Epithelial cell of esophagus (primary cell): ENCODE results near the gene PAXIP1.

ENCODE experiments used
- DNase-seq: peaks from one replicate; pipeline ENCODE4 v3.0.0; 2010; ENCODE audit warnings: low read depth
- H3K4me3 ChIP-seq: 2 replicates; pipeline ENCODE4 v1.5.1; 2011; ENCODE audit warnings: mild to moderate bottlenecking, low read length, control low read depth
- CTCF ChIP-seq: IDR thresholded peaks from 2 replicates; pipeline ENCODE4 v1.5.1; 2011; ENCODE audit warnings: low read depth, mild to moderate bottlenecking, low read length, control low read depth, inconsistent platforms; ENCODE audit not compliant: insufficient read depth; ENCODE audit errors: missing control alignments

PAXIP1 gene

GRCh38 chr7:154984601-154985188 is 18.2 kb downstream of the PAXIP1 start:
- H3K4me3 ChIP-seq, result no peak overlapping the region
- DNase-seq, result no peak
- TF ChIP-seq CTCF, result no peak

GRCh38 chr7:154978017-154978416 is 24.9 kb downstream of the PAXIP1 start:
- no peak for TF ChIP-seq CTCF
- H3K4me3 ChIP-seq, result no peak overlapping the region
- no peak for DNase-seq

- no peak for TF ChIP-seq CTCF
- no peak for DNase-seq
- H3K4me3 ChIP-seq, result no peak overlapping the region
Observed at GRCh38 chr7:154977250-154977649, 25.7 kb downstream of the PAXIP1 start.

GRCh38 chr7:154976844-154977243 is 26.1 kb downstream of the PAXIP1 start:
- no peak for DNase-seq

GRCh38 chr7:154975984-154976383 is 26.9 kb downstream of the PAXIP1 start:
- H3K4me3 ChIP-seq, result no peak overlapping the region
- TF ChIP-seq CTCF, result no peak
- DNase-seq, result no peak

More at GRCh38 chr7:154976844-154977243, 26.1 kb downstream of the PAXIP1 start:
- no peak for TF ChIP-seq CTCF
- H3K4me3 ChIP-seq, result no peak overlapping the region

- TF ChIP-seq CTCF, result no peak
- H3K4me3 ChIP-seq, result no peak overlapping the region
- no peak for DNase-seq
Observed at GRCh38 chr7:154973381-154973780, 29.5 kb downstream of the PAXIP1 start.

GRCh38 chr7:154968336-154969001 is 34.5 kb downstream of the PAXIP1 start:
- no peak overlapping the region for H3K4me3 ChIP-seq
- TF ChIP-seq CTCF, result no peak
- no peak for DNase-seq
